Cardiac muscle cell (in vitro differentiated cells and primary cell): Measurements from ENCODE around the gene TMEM154. TPM values are rescaled to one million over a fixed set of nuclear protein-coding genes. Genes with fewer than 3 reads are reported as not detected.

ENCODE experiments used
- DNase-seq, 2 donors: peaks; one replicate each; pipeline versions ENCODE4 v3.0.0 to v3.0.0-alpha.2; 2010 to 2017; ENCODE audit warnings: low read depth in 1 of 2, low spot score in 1 of 2
- H3K27ac ChIP-seq: fragments of 200-600 bp; sonication (generic); 2 replicates; pipeline ENCODE4 v1.5.1; 2016
- H3K27me3 ChIP-seq: fragments of 200-600 bp; sonication (generic); 2 replicates; pipeline ENCODE4 v1.6.0; 2016; ENCODE audit warnings: control low read depth
- H3K36me3 ChIP-seq: fragments of 200-600 bp; sonication (generic); 2 replicates; pipeline ENCODE4 v1.5.1; 2016; ENCODE audit warnings: control low read depth
- H3K4me1 ChIP-seq: fragments of 200-600 bp; sonication (generic); 2 replicates; pipeline ENCODE4 v1.8.1; 2017; ENCODE audit warnings: low read depth, mild to moderate bottlenecking, mixed run types
- H3K4me3 ChIP-seq: fragments of 200-600 bp; sonication (generic); 2 replicates; pipeline ENCODE4 v1.5.1; 2016; ENCODE audit warnings: mild to moderate bottlenecking
- H3K9me3 ChIP-seq: fragments of 200-600 bp; sonication (generic); 2 replicates; pipeline ENCODE4 v1.5.1; 2017; ENCODE audit warnings: low read depth, mild to moderate bottlenecking, control low read depth
- polyA plus RNA-seq: library from polyadenylated mRNA; unstranded; fragments of >200 nt; fragmentation: Nextera tagmentation; extraction: Ambion mirVana; gene quantifications from 2 replicates; pipeline ENCODE4 v1.2.1, GENCODE V29; 2016
- total RNA-seq: library from RNA; depleted of rRNA; stranded (reverse); fragments of >200 nt; gene quantifications from 2 replicates; pipeline ENCODE4 v1.2.3, GENCODE V29; 2016
- TF ChIP-seq, protein P1 (sequence below): IDR thresholded peaks from 2 replicates; pipeline ENCODE4 v1.5.1; 2012; ENCODE audit warnings: low read depth, mild to moderate bottlenecking, low read length

TMEM154 gene
- total and polyA plus RNA-seq, 2 experiments from 2014 or later = 0.12 to 0.21 TPM

DNA sequence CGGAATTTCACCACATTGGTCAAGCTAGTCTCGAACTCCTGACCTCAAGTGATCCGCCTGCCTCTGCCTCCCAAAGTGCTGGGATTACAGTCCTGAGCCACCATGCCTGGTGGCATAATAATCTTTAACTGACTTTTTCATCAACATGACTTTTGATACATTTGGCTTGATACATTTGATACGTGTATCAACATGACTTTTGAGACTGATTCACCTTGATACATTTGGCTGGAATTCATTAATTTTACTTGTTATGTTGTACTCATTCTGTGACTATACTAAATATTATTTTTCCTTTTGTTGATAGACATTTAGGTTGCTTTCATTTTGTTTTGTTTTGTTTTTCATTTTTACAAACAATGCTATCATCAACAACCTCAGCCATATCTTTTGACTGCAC, 6.3 kb downstream of the TMEM154 start:
- no peaks in the 10 kb centered on the region for H3K36me3 ChIP-seq
- DNase-seq = no peak
- TF ChIP-seq, protein P1, sequence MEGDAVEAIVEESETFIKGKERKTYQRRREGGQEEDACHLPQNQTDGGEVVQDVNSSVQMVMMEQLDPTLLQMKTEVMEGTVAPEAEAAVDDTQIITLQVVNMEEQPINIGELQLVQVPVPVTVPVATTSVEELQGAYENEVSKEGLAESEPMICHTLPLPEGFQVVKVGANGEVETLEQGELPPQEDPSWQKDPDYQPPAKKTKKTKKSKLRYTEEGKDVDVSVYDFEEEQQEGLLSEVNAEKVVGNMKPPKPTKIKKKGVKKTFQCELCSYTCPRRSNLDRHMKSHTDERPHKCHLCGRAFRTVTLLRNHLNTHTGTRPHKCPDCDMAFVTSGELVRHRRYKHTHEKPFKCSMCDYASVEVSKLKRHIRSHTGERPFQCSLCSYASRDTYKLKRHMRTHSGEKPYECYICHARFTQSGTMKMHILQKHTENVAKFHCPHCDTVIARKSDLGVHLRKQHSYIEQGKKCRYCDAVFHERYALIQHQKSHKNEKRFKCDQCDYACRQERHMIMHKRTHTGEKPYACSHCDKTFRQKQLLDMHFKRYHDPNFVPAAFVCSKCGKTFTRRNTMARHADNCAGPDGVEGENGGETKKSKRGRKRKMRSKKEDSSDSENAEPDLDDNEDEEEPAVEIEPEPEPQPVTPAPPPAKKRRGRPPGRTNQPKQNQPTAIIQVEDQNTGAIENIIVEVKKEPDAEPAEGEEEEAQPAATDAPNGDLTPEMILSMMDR = no peak
- peaks cover 16% of the 10 kb centered on the region for H3K27me3 ChIP-seq
- H3K27ac ChIP-seq = no peak overlapping the region
- H3K4me1 ChIP-seq = no peaks in the 10 kb centered on the region
- no peaks in the 10 kb centered on the region for H3K9me3 ChIP-seq
- H3K4me3 ChIP-seq = no peak overlapping the region

DNA sequence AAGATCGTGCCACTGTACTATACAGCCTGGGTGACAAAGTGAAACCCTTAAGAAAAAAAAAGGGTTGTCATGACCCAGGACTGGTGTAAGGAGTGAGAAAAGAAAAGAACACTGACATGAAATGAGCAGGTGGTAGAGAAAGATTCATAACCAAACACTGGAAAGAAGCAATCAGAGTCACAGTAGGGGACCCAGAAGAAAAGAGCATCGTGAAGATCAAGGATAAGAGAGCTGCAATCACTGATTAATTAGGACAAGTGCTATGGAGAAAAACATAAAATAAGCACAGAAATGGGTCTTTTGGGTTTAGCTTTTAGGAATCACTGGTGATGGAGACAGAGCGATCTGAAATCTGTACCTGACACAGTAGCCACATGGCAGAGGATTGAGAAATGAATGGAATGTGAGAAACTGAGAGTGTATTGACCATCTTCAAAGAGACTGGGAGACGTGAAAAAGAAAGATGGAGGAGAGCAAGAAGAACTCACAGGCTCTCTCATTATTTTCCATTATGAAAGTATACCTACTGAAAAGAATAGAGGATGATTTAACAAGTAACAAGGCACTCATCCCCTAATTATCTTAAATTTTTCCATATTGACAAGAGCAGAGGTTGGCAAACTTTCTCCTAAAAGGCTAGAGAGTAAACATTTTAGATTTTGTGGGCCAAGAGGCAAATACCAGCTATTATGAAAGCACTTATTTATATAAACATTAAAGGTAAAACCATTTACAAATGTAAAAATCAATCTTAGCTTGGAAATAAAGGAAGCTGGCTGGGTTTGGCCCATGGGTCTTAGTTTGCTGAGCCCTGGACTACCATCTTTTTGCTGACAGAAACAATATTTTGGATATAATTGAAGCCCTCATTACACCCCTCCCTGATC, 7.3 kb downstream of the TMEM154 start:
- Histone ChIP-seq H3K27me3 (peaks cover 6% of the 10 kb centered on the region), H3K4me3 (no peak overlapping the region)
- TF ChIP-seq, protein P1 = no peak

DNA sequence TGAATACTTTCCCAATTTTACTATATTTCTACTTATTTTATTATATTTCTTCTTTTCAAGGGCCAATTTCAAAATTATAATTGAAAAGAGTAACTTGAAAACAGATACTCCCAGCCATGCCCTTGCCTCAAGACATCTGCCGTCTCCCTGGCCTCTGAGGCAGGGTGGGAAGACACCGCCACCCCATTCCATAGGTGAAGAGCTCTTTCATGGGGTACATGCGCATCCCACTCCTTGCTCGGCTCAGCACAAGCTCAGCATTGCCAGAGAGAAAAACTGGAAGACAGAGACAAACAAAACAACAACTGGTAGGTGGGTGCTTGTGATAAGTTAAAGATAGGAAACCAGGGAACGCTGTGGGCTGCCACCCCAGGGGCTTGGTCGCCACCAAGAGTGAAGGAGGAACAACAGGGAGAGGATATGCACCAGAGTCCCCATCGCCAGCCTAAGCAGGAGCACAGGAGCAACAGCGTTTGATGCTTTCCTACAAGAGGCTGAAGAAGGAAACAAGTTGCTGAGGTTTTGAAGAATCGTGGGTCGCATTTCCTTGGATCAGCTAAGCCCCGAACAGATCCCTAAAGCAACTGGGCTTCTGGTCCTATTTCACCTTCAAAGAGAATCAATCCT, 11.3 kb downstream of the TMEM154 start:
- no peaks in the 10 kb centered on the region for H3K4me1 ChIP-seq
- no peaks in the 10 kb centered on the region for H3K9me3 ChIP-seq
- TF ChIP-seq, protein P1 = no peak
- H3K27ac ChIP-seq = no peak overlapping the region
- no peaks in the 10 kb centered on the region for H3K36me3 ChIP-seq
- no peak for DNase-seq
- no peak overlapping the region for H3K4me3 ChIP-seq
- H3K27me3 ChIP-seq = no peaks in the 10 kb centered on the region

More for the DNA sequence above, 7.3 kb downstream of the TMEM154 start:
- H3K36me3 ChIP-seq = no peaks in the 10 kb centered on the region
- DNase-seq = no peak
- no peaks in the 10 kb centered on the region for H3K4me1 ChIP-seq
- no peak overlapping the region for H3K27ac ChIP-seq
- H3K9me3 ChIP-seq = no peaks in the 10 kb centered on the region

DNA sequence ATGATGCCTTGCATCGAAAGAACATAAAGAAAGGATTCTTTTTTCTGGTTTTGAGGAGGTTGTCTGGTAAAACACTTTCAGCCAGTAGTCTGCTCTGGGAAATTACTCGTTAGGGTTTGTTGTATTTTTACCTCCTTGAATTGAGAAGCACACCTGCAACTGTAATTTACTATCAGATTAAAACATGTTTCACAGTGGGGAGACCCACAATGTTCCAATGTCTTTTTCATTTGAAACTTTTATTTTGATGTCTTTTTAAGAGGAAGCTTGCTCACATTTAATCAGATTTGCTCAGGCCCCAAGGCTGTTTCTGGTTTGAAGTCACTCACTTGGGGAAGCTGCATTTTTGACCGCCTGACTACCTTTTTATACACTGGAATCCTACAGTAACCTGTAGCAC, 12.0 kb downstream of the TMEM154 start:
- DNase-seq = no peak
- no peaks in the 10 kb centered on the region for H3K9me3 ChIP-seq
- TF ChIP-seq, protein P1 = no peak
- H3K4me3 ChIP-seq = no peak overlapping the region
- H3K36me3 ChIP-seq = no peaks in the 10 kb centered on the region
- no peaks in the 10 kb centered on the region for H3K4me1 ChIP-seq
- H3K27ac ChIP-seq = no peak overlapping the region
- H3K27me3 ChIP-seq = no peaks in the 10 kb centered on the region

DNA sequence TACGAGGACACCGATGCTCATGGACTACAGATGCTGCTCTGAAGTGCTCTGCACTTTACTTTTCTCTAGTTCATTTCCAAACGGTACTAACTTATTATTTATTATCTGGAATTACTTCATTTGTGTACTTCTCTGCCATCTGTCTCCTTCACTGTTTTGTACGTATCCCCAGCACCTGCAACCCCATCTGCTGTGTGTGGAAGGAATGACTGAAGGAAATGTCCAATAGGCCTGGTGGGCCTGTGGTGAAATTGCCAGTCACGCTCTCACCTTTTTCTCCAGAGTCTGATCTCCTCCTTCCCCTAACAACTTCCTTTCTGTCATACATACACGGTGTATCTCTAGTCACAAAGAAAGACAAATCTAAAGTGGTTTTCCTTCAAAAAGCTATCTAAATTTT, 12.9 kb downstream of the TMEM154 start:
- TF ChIP-seq, protein P1 = no peak

More for the DNA sequence above, 12.9 kb downstream of the TMEM154 start:
- H3K4me1 ChIP-seq = no peaks in the 10 kb centered on the region
- no peak overlapping the region for H3K4me3 ChIP-seq
- H3K27ac ChIP-seq = no peak overlapping the region
- H3K27me3 ChIP-seq = no peaks in the 10 kb centered on the region
- H3K36me3 ChIP-seq = no peaks in the 10 kb centered on the region
- no peak for DNase-seq
- H3K9me3 ChIP-seq = no peaks in the 10 kb centered on the region
